Suprapubic skin (tissue), 3 donors: ENCODE measurements around the gene GNL2.

Experiments used
- CTCF ChIP-seq, 2 donors: fragments of 200-600 bp in 1 of 2; fragments of 450-650 bp in 1 of 2; sonication (generic) in 1 of 2; IDR thresholded peaks; one replicate each; pipeline ENCODE4 v1.5.1; 2016 to 2019; ENCODE audit warnings: antibody characterized with exemption in 2 of 2, mild to moderate bottlenecking in 1 of 2, moderate library complexity in 1 of 2
- EP300 ChIP-seq: sonication (generic); formaldehyde crosslinking; IDR thresholded peaks from one replicate; pipeline ENCODE4 v1.6.1; 2017; ENCODE audit warnings: antibody characterized with exemption
- POLR2A ChIP-seq, 2 donors: fragments of 450-650 bp; IDR thresholded peaks; one replicate each; pipeline ENCODE4 v1.6.1; 2017; ENCODE audit warnings: antibody characterized with exemption in 2 of 2, mild to moderate bottlenecking in 2 of 2, moderate library complexity in 2 of 2

GRCh38 chr1:37567023-37567422, 28.7 kb downstream of the GNL2 start:
- TF ChIP-seq EP300 (no peak), CTCF (IDR thresholded peaks at IDR 0.05) (no peak), POLR2A (IDR thresholded peaks at IDR 0.05) (no peak)
